ENCODE measurements around the gene THSD7A. TPM values are rescaled to one million over a fixed set of nuclear protein-coding genes. Genes with fewer than 3 reads are reported as not detected.

Gene THSD7A
- total and polyA plus RNA-seq, 9 of the 15 experiments (the other 6 are each of a cell fraction or from before 2014, with no cell fraction given): 0.01 to 0.02 TPM; not detected in 7

DNA sequence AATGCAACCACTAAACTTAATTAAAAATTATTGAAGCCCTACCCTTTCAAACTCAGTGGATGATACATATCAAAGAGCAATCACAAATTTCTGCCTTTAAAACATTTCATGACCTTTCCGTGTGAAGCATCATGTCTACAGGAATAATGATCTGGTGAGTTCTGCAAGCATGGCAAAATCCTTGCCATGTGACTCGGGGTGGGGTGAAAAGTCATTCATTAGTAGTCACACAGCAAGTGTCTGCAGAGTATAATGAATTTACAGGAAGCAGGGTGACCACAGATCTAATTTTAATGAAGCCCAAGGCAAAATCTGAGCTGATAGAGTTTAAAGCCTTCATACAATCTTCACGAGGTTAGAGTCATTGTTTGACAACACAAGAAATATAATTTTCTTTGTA is 351.9 kb downstream of the THSD7A start:
- FAIRE-seq: no peak
- ChIA-PET CTCF (ENCODE audit: low intra/inter-chr PET ratio) (no interaction called here), POLR2A (no interaction called here)
- no peak for DNase-seq (ENCODE audit: extremely low read depth in 1 of 4, low spot score in 3 of 4)
- Histone ChIP-seq H3K27ac (ENCODE audit: extremely low read depth, low read depth, low read length) (no peak overlapping the region), H3K27me3 (ENCODE audit: control insufficient read depth in 2 of 2, insufficient read depth in 2 of 2, low read length in 2 of 2) (no peaks in the 10 kb centered on the region), H3K4me3 (no peak overlapping the region), H3K79me2 (ENCODE audit: control insufficient read depth, insufficient read depth, low read length) (no peaks in the 10 kb centered on the region), H3K9ac (ENCODE audit: insufficient read depth in 1 of 2, low read depth in 2 of 2, low read length in 2 of 2) (no peak overlapping the region), H3K9me3 (replicated peaks; ENCODE audit: control insufficient read depth, insufficient read depth, low read depth, low read length) (0 out of 2 replicates have a peak, but pooled peaks cover 1% of the 10 kb centered on the region), H3K4me1 (replicated peaks in 1 of 2; ENCODE audit: control insufficient read depth in 2 of 2, insufficient read depth in 2 of 2, low read length in 2 of 2) (no peaks in the 10 kb centered on the region), H2AFZ (ENCODE audit: low read depth, low read length) (no peak overlapping the region), H4K20me1 (replicated peaks; ENCODE audit: control insufficient read depth, insufficient read depth, low read length) (no peaks in the 10 kb centered on the region), H3K36me3 (ENCODE audit: control insufficient read depth, insufficient read depth, low read length) (no peaks in the 10 kb centered on the region), H3K4me2 (ENCODE audit: insufficient read depth, low read length) (no peak overlapping the region), H3K9me1 (ENCODE audit: control insufficient read depth, insufficient read depth, low read length) (no peaks in the 10 kb centered on the region)
- no peak for ATAC-seq
- TF ChIP-seq, protein P1, sequence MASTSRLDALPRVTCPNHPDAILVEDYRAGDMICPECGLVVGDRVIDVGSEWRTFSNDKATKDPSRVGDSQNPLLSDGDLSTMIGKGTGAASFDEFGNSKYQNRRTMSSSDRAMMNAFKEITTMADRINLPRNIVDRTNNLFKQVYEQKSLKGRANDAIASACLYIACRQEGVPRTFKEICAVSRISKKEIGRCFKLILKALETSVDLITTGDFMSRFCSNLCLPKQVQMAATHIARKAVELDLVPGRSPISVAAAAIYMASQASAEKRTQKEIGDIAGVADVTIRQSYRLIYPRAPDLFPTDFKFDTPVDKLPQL (IDR thresholded peaks at IDR 0.05; ENCODE audit: extremely low read depth, insufficient read length): no peak
- no peak for TF ChIP-seq POLR3A (IDR thresholded peaks at IDR 0.05; ENCODE audit: borderline replicate concordance, extremely low read depth, insufficient read depth, insufficient read length)
- TF ChIP-seq POU5F1 (IDR thresholded peaks at IDR 0.05; ENCODE audit: borderline replicate concordance, low read depth, low read length, partially characterized antibody): no peak
- no peak for TF ChIP-seq GABPB1 (CRISPR knock-in tag; IDR thresholded peaks at IDR 0.05)
- TF ChIP-seq, protein P2, sequence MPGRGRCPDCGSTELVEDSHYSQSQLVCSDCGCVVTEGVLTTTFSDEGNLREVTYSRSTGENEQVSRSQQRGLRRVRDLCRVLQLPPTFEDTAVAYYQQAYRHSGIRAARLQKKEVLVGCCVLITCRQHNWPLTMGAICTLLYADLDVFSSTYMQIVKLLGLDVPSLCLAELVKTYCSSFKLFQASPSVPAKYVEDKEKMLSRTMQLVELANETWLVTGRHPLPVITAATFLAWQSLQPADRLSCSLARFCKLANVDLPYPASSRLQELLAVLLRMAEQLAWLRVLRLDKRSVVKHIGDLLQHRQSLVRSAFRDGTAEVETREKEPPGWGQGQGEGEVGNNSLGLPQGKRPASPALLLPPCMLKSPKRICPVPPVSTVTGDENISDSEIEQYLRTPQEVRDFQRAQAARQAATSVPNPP (IDR thresholded peaks at IDR 0.05; ENCODE audit: borderline replicate concordance, insufficient read depth, insufficient read length): no peak
- TF ChIP-seq KAT8 (IDR thresholded peaks at IDR 0.05; ENCODE audit: low read depth): no peak
- no peak for TF ChIP-seq TRIM24 (IDR thresholded peaks at IDR 0.05)
- TF ChIP-seq SNRNP70 (optimal IDR thresholded peaks at IDR 0.05; ENCODE audit: low read depth, low read length): no peak
- TF ChIP-seq HDAC1 (IDR thresholded peaks at IDR 0.05): no peak
- TF ChIP-seq, protein P3, sequence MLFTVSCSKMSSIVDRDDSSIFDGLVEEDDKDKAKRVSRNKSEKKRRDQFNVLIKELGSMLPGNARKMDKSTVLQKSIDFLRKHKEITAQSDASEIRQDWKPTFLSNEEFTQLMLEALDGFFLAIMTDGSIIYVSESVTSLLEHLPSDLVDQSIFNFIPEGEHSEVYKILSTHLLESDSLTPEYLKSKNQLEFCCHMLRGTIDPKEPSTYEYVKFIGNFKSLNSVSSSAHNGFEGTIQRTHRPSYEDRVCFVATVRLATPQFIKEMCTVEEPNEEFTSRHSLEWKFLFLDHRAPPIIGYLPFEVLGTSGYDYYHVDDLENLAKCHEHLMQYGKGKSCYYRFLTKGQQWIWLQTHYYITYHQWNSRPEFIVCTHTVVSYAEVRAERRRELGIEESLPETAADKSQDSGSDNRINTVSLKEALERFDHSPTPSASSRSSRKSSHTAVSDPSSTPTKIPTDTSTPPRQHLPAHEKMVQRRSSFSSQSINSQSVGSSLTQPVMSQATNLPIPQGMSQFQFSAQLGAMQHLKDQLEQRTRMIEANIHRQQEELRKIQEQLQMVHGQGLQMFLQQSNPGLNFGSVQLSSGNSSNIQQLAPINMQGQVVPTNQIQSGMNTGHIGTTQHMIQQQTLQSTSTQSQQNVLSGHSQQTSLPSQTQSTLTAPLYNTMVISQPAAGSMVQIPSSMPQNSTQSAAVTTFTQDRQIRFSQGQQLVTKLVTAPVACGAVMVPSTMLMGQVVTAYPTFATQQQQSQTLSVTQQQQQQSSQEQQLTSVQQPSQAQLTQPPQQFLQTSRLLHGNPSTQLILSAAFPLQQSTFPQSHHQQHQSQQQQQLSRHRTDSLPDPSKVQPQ (CRISPR knock-in tag; IDR thresholded peaks at IDR 0.05; ENCODE audit: borderline replicate concordance): no peak
- no peak for TF ChIP-seq SMARCC2 (IDR thresholded peaks at IDR 0.05; ENCODE audit: low read depth)
- TF ChIP-seq ZNF668 (CRISPR knock-in tag; IDR thresholded peaks at IDR 0.05): no peak
- TF ChIP-seq FOXA1 (IDR thresholded peaks at IDR 0.05; ENCODE audit: borderline replicate concordance): no peak
- no peak for TF ChIP-seq ETV6 (IDR thresholded peaks at IDR 0.05; ENCODE audit: borderline replicate concordance in 1 of 2, low read depth in 2 of 2, low read length in 1 of 2)
- no peak for TF ChIP-seq ETV6 (CRISPR knock-in tag; IDR thresholded peaks at IDR 0.05; ENCODE audit: borderline replicate concordance)
- TF ChIP-seq PHTF2 (CRISPR knock-in tag; IDR thresholded peaks at IDR 0.05): no peak
- TF ChIP-seq FOXK2 (conservative IDR thresholded peaks at IDR 0.05 in 1 of 2, IDR thresholded peaks at IDR 0.05 in 1 of 2; ENCODE audit: low read depth in 2 of 2): no peak
- WGBS (ENCODE audit: insufficient coverage, low coverage, missing lambda C conversion rate): 0% methylated on average over 3 of the region's 3 CpGs
- intact Hi-C loops (cut with micrococcal nuclease) (no loop called here), in situ Hi-C loops (cut with MboI) (no loop called here)
- no TSS peak for BruUV-seq (replicated peaks)
